ENCODE data around the gene CBX6.
A peak's percentile ranks its signal among the peaks of the same experiment; 100 is the strongest.
"Not testable (repeated sequence)": the region's sequence is repeated elsewhere in the genome, so short reads cannot be mapped to it uniquely, and the experiment has no call there.

CBX6 gene

DNA sequence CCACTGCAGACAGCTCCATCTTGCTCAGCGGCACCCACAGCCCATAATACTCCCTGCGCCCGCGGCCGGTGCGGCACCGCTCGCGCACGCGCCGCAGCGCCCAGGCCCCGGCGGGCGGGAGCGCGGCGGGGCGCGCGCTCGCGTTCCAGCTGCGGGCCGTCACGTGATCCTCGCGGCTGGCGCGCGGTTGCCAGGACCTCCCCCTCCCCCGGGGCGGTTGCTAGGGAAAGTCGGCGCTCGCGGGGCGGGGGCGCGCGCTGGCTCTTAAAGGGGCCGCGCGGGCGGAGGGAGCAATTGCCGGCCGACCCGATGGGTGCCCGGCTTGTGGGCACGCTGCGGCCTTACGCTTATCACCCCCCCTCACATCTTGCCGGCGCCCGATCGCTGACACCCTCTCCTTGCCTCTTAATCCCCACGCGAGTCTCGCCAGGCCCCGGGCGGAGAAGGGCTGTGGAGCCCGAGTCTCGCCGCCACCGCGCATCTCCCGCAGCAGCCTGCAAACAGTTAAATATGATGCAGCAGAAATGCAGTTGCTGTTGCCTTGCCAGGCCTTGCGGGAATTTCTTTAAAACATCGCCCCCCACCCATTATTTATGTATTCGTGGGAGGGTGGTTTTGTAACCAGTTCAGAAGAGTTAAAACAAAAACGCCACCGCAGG lies at the start of gene CBX6:
Gene CBX6, minus strand, starts transcription at position 45 of the 659 bp plus-strand sequence. Its CDS starts 26 bp downstream, at position 19.
- peak; percentile 91 for DNase-seq

DNA sequence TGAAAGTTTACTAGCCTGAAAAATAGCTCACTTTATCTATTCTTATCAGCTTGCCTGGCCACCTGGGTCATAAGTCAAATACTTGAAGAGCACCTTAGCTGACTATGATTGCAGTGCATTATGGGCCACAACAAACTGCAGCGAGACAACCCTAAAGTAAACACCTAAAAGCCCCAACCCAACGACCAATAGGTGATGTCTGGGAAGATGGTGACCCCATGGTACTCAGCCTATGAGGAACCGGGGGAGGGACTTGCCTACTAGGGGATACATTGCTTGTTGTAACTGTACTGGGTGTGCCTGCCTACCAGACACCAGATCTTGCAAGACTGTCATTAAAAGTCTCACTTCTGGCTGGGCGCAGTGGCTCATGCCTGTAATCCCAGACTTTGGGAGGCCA lies 49.8 kb upstream of the CBX6 start:
- no peak for DNase-seq

DNA sequence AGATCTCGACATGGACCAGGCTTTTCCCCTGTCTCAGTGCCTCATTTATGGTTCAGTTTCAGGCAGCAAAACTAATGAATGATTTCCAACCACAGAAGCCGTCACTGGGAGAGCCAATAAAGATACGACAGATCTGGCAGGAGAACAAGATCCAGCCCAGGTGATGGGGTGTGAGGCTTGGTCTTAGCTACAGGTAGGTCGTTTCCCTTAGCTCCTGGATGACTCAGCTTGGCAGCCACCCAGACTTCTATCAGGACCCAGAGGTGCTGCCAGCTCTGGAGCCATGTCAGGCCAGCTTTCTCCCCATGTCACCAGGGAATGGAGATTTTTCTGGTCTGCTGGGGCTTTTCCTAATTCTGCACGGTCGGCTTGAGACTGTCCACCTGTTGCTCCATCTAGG lies 49.1 kb upstream of the CBX6 start:
- no peak for DNase-seq

DNA sequence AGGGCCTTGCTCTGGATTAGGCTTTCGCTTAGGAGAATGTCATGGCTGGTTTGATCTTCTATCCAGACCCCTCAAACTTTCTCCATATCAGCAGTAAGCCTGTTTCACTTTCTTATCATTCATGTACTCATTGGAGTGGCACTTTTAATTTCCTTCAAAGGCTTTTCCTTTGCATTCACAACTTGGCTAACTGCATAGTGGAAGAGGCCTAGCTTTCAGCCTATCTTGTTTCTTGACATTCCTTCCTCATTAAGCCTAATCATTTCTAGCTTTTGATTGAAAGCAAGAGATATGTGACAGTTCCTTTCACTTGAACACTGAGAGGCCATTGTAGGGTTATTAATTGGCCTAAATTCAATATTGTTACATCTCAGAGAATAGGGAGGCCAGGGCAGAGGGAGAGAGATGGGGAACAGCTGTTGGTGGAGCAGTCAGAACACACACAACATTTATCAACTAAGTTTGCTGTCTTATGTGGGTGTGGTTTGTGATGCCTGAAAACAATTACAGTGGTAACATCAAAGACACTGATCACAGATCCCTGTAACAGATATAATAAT lies 47.7 kb upstream of the CBX6 start:
- no peak for DNase-seq

DNA sequence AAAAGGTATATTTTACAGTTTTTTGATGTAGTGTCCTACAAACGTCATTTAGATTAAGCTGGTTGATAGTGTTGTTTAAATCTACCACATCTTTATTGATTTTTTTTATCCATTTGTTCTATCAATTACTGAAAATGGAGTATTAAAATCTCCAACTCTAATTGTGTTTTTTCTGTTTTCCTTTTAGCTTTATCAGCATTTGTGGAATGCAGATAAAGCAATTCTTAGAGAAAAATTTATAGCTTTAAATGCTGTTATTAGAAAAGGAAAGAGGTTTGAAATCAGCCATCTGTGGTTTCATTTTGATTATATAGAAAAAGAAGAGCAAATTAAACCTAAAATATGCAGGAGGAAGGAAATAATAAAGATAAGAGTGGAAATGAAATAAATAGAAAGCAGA lies 39.4 kb upstream of the CBX6 start:
- DNase-seq, result no peak

DNA sequence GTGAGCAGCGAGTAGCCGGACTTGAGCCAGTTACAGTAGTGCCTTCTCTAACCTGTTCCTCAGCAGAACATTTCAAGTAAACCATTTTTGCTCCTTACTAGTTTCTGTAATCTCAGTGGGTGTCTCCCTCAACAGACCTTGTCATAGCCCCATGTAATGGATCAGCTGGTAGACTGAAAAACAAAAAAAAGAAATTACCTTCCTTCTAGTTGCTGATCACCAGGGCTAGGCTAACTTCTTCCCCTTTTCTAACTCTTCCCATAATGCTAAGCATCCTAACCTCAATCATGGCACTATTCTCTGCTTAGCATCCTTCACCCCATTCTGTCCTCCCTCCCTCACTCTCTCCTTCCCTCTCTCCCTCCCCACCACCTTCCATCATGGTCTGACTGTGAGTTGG lies 35.8 kb upstream of the CBX6 start:
- DNase-seq, result no peak

DNA sequence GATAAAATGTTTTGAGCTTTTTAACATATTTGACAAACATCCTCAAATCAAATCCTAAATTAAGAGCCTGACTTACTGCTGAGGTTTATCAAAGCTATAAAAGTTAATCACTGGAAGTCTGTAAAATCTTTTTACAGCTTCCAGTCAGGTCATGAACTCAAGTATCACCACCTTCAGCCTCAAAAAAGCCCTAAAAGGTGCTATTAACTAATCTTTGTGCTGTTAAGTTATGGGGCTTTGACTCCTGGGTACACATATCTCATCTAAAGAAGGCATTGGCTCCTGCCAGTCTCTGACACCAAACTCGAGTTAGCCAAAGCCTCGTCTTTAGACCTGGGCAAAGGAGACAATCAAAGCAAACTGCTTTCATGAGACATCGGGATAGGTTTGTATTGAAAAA lies 34.0 kb upstream of the CBX6 start:
- no peak for DNase-seq

DNA sequence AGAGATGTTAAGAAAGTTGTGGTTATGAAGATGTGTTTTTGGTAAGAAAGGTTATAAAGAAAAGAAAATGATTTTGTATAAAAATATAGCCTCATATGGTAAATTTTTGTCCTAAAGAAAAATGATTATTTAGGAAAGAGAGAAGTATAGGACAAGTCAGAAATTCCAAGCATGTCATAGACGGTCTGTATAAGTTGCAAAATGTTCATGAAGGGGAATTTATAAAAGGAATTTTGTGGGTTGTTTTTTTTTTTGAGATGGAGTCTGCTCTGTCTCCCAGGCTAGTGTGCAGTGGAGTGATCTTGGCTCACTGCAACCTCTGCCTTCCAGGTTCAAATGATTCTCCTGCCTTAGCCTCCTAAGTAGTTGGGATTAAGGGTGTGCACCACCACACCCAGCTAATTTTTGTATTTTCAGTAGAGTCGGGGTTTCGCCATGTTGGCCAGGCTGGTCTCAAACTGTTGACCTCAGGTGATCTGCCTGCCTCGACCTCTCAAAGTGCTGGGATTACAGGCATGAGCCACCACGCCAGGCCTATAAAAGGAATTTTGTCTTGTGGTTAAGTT lies 32.1 kb upstream of the CBX6 start:
- not testable (repeated sequence) for DNase-seq

DNA sequence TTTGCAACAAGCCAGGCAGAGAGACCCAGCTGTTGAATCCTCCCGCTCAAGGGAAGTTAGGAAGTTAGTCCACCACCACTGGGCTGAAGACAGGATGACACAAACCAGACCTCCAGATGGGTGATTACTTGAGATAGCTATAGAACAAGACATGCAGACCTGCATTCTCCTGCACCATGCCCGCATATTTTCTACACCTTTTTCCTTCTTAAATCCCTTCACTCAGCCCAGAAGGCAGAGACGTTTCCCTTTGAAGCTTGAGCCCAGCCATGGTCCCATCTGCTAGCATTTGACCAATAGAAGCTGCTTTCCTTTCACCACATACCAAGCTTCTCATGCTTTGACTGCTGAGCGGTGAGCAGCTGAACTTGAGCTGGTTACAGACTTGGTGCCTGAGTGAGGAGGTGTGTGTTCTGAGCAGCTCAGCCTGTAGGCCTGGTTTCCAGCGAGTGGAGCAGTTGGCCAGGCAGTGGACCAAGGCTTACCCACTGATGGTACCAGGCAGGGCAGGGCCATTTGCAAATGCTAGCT lies 29.2 kb upstream of the CBX6 start:
- DNase-seq, result no peak

DNA sequence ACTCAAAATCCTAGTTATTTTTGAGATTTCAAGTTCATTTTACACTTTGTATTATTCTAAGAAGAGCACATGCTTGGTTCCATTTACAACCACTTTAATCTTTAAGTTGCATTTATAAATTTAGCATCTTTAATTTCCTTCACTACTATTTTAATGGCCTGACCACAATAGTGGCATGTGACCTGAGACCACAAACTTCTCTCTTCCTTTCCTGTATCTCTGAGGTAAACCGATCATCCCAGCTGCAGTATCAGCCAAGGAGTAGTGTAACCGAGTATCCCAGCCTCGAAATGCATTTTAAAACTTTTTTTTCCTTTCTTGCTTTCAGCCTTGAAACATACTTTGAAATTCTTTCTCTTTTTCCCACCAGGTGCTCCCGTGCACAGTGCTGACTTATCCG lies 28.7 kb upstream of the CBX6 start:
- no peak for DNase-seq

DNA sequence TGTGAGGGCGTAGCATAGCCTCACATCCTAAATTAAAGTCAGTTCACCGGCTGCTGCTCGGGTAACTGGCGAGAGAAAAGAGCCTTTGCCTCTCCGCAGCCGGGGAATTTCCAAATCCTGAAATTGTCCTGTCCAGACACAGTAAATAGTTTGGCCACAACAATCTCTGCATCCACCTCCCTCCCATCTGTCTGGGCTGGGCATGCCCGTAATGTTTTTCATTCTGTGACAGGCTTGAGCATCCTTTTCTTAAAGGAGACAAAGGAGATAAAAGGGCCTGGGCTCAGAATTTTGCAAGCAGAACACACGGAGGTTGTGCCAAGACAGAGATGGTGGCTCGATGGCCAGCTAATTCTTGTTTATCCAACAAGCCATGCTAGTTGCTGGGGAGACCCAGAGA lies 19.2 kb upstream of the CBX6 start:
- DNase-seq, result no peak

DNA sequence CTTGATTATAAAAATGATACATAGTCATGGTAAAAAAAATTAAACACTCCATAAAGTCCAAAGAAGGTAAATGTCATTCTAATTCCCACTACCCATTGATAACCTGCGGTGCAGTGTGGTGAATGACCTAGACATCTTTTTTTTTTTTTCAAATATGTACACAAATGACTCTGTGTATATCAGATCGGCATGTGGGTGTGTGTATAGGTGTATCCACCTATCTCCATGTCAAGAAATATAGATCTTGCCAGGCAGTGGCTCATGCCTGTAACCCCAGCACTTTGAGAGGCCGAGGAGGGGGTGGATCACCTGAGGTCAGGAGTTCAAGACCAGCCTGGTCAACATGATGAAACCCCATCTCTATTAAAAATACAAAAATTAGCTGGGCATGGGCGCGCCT lies 18.4 kb upstream of the CBX6 start:
- no peak for DNase-seq

DNA sequence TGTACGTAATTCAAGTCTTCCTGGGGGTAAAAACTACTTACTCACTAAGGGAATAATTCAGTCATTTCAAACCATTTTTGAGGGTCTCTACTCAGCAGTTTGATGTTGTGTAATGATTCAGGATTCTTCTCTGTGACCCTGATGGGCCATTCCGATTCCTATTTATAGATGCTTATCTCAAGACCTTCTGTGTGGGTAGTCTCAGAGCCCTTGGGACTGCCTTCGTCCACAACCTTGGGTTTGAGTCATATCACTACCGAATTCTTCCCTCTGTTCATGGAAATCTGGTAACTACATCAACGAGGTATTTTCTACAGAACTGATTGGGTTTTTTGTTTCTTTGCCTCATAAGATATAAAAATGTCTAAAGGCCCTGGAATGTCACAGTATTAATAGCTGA lies 14.3 kb upstream of the CBX6 start:
- no peak for DNase-seq

DNA sequence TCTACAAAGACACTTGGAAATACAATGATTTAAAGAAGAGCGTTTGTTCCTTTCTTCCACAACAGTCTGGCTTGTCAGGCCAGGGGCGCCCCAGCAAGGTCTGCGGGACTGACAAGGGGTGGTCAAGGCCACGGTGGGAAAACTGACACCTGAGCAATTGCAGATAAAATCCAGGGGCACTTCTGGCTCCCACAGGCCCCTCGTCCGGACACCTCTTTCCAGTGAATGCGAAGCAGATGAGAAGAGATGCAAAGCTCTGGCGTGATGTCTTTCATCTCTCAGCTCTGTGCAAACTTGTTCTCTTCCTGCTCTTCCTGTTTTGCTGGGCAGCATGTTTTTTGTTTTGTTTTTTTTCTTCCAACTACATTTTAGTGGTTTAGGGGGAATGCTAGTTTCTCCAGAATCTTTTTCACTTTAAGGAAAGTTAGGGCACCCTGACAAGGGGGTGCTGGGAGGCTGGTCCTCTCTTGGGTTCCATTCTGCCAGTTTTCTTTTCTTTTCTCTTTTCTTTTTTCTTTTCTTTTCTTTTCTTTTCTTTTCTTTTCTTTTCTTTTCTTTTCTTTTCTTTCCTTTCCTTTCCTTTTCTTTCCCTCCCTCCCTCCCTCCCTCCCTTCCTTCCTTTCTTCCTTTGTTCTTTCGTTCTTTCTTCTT lies 11.1 kb upstream of the CBX6 start:
- no peak for DNase-seq

DNA sequence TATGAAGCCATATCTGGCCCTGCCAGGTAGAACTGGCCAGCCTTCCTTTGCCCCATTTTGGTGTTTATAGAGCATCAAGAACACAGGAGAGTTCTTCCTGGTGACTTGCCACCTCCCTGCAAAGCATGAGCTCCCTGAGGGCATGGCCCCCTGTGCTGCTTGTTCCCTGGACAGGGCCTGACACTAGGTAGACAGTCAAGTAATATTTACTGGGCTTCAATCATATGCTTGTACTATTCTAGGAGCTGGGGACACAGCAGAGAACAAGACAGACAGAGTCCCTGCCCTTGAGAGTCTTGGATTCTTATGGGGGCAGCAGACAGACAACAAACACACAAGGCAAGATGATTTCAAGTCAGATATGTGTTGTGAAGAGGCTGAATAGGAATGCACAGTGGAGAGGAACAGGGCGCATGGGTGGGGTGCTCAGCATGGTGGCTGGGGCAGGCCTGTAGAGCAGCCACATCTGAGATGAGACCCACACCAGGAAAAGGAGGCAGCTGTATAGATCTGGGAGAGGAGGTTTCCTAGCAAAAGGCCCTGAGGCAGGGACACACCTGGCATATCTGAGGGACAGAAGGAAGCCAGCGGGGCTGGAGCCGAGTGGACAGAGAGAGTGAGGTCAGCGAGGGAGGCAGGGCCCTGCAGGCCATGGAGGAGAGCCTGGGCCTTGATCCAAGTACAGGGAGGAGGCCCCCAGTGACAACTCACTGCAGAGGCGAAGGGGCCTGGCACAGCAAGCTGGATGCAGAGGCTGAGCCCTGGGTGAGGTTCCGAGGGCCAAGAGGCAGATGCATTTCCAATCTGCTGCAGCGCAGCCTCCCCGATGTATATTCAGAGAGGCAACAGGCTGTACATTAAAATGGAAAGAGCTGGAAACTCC lies 10.2 kb upstream of the CBX6 start:
- DNase-seq, result no peak

DNA sequence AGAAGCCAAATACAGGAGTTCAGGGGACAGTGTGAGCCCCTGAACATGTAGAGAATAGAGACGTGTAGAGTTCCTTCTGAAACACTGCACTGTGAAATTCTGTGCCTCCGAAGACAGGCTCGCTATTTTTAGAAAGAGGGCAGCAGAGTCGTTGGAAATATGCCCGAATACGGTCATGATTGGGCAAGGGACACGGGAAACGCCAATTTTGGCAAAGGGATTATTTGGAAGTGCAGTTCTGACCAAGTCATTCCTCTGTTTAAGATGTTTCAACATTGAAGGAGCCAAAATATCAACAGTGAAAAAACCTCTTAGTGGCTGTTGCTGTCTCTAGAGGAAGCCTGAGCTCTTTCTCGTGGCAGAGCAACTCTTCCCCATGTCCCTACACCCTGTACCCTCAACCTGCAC lies 9.5 kb upstream of the CBX6 start:
- peak; percentile 50 for DNase-seq

DNA sequence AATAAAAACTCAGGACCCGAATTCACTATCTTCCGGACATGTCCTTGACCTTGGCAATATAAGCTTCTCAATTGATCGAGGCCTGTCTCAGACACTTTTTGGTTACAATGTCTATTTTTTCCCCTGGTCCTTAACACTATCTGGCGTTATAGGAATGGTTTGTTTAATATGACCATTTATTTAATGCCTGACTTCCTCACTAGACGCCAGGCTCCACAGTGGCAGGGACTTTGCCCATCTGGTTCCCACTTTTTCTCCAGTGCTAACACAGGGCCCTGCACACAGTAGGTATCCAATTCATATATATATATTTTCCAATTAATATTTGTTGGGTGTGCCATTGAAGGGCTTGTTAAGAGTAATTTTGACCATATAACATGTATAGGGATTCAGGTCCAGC lies 7.9 kb upstream of the CBX6 start:
- DNase-seq, result no peak

DNA sequence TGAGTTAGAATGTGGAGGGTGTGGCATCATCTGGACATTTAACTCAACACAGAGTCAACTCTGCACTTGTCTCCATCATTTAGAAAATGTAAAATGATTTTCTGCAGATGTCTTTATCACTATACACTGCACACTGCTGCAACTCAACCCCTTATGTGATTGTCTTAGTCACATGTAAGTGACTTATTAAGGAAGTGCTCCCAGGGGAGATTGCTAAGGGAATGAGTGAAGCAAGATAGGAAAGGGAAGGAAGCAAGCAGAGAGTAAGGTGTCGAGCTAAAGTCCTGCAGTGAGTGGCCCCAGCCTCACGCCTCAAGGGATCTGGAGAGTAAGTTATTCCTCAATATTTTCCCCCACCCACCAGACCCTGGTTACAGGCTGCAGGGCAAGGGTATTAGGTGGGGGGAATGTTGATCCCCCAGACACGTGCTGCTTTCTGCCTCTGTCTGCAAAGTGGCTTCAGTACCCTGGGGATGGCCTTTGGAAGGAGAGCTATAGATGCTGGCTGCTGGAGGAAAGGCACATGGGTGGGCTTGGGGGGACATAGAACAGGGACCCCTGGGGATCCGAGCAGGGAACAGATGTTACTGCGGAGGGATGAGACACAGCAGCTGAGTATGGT lies 7.2 kb upstream of the CBX6 start:
- no peak for DNase-seq

DNA sequence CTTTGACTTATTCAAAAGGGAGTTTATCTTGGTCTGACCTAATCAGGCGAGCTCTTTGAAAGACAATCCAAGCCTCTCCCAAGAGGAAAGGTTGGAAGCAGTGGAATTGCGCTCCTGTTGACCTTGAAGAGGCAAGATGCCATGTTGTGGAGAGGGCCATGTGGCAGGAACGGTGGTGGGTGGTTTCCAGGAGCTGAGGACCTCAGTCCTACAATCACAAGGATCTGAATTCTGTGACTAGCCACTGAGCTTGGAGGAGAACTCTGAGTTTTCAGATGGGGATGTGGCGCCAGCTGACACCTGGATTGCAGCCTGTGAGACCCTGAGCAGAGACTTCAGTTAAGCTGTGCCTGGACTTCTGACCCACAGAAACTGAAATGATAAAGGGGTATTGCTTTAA lies 6.0 kb upstream of the CBX6 start:
- no peak for DNase-seq

DNA sequence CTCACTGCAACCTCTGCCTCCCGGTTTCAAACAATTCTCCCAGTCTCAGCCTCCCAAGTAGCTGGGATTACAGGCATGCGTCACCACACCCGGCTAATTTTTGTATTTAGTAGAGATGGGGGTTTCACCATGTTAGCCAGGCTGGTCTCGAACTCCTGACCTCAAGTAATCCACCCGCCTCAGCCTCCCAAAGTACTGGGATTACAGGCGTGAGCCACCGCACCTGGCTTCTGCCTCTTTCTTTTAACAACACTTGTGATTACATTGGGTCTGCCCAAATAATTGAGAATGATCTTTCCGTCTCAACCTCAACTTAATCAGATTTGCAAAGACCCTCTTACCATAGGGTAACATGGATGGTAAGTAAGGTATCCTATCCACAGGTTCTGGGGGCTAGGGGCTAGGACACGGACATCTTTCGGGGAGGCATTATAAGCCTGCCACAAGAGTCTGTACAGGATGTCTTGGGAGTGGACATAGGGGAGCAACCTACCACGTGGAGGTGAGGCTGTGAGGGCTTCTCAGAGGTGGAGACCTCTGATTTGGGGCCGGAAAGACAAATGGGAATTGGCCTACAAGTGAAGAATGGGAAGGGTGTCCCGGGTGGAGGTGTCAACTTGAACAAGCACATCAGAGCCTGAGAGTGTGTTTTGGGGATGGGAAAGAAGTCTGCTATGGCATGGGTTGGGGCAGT lies 2.7 kb upstream of the CBX6 start:
- DNase-seq, result no peak

DNA sequence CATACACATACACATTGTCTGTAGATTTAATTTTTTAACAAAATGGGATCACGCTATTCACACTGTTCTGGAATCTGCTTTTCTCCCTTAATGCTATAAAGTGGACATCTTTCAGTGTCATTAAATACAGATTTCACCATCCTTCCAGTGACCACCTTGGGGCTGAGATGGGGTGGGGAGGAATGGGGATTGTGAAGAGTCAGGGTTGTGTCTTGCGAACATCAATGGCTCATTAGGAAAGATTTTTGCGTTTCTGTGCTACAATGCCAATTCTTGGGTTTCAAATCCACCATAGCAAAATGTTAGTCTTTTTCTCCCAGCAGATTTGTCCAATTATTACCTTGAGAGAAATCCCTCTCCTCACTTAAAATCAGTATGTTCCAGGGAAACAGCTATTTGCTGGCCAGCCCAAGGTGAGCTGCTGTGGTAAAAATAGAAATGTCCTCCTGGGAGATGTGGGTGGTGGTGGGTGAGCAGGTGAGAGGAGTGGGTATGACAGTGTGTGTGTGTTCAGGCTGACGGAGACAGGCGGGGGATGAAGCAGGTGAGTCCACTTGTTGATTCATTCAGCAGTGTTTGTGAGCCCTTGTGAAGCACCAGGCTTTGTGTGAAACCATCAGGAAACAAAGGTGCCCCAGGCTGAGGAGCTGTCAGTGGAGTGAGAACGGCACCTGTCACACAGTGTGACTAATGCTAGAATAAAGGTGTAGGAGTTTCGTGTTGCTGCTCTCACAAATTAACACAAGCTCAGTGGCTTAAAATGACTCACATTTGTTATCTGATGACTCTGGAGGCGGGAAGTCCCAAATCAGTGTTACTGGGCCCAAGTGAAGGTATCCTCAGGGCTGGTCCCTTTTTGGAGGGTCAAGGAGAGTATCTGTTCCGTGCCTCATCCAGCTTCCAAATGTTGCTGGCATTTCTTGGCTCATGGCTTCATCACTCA lies 1.7 kb upstream of the CBX6 start:
- DNase-seq, result no peak

All from EL (cell line).